GM12892 (cell line): ENCODE results near the gene DOCK10.

Experiments
- DNase-seq: peaks from one replicate; pipeline ENCODE4 v3.0.0; 2011; ENCODE audit not compliant: insufficient read length
- FAIRE-seq: peaks from 2 replicates; lab custom pipeline; 2011; peaks lifted over from hg19 to GRCh38; lab: Jason Lieb, UNC
- POLR2A ChIP-seq: IDR thresholded peaks from 2 replicates; pipeline ENCODE4 v1.6.1; 2011; ENCODE audit warnings: low read depth, low read length, control low read depth
- POLR2AphosphoS5 ChIP-seq: IDR thresholded peaks from 2 replicates; pipeline ENCODE4 v1.6.1; 2011; ENCODE audit warnings: low read depth, low read length, control low read depth
- TAF1 ChIP-seq: IDR thresholded peaks from 2 replicates; pipeline ENCODE4 v1.6.1; 2011; ENCODE audit warnings: low read depth, mild to moderate bottlenecking, control low read depth, low read length, borderline replicate concordance

The DOCK10 gene

GRCh38 chr2:224722250-224722649 lies 320.0 kb downstream of the DOCK10 start:
- no peak for FAIRE-seq
- TF ChIP-seq POLR2AphosphoS5 (no peak), POLR2A (no peak), TAF1 (no peak)
- no peak for DNase-seq

GRCh38 chr2:224716921-224717320 lies 325.3 kb downstream of the DOCK10 start:
- no peak for FAIRE-seq
- no peak for DNase-seq
- TF ChIP-seq TAF1 (no peak), POLR2A (no peak), POLR2AphosphoS5 (no peak)

GRCh38 chr2:224716201-224716600 lies 326.1 kb downstream of the DOCK10 start, which contains the start of gene CCDC195:
Gene CCDC195 (minus strand): TSS chr2:224716365. CDS start chr2:224716365, 0 bp downstream.
- DNase-seq = no peak
- no peak for TF ChIP-seq TAF1
- TF ChIP-seq POLR2A = no peak
- no peak for TF ChIP-seq POLR2AphosphoS5
- FAIRE-seq = no peak
